Fibroblast of gingiva (primary cell): ENCODE results near the gene SLC9A7.

Experiments
- DNase-seq: peaks from one replicate; pipeline ENCODE4 v3.0.0-alpha.2; 2011; ENCODE audit warnings: low read depth

Gene SLC9A7

GRCh38 chrX:46647251-46647650, 111.7 kb downstream of the SLC9A7 start:
- peak; percentile 35 for DNase-seq

GRCh38 chrX:46645614-46646013, 113.3 kb downstream of the SLC9A7 start:
- DNase-seq, result no peak

DNA sequence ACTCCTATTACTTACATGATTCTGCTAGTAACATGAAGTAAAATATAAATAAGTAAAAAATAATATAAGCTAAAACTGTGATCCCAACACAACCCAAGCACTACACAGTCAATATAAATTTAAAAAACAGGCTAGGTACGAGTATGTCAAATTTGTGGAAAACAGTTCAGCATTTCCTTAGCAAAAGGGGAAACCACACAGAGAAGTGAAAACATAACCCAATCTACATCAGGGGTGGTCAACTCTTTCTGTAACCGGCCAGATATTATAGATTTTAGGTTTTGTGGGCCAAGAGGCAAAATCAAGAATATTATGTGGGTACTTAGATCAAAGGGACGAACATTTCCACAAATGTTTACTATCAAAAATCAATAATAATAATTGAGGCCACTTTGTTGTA, 115.3 kb downstream of the SLC9A7 start:
- no peak for DNase-seq

DNA sequence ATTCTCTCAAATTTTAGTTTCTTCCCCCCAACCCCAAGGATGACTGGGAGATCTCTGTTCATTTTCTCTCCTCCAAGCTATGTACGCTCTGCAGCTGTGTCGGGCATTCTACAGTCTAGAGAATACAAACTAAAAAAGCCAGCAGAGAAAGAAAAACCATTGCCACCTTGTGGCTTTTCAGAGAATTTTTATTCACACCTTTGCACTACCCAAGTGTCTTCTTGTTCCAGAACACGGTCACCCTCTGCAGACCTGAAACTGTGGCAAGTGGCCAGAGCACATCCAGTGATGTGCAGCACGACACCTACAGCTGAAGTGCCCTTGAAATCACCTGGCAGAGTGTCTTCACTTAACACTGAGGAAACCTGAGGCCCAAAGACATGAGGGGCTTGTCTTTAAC, 116.8 kb downstream of the SLC9A7 start:
- DNase-seq, result peak; percentile 19

DNA sequence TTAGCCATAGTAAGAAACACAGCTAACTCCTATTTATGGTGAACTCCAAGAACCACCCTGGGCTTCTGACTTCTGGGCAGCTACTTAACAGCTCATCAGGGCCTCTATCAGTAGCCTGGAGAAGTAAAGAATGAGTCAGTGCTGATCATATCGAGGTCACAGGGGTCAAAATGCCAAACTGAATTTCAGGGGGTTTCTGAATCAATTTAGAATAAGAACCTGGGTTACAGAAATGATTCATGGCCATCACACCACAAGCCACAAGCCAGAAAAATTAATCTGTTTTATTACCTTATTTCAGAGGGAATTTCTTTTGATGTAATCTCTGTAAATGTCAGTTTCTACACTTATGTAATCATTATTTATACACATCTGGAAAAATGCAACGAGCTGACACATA, 121.0 kb downstream of the SLC9A7 start:
- DNase-seq, result no peak

DNA sequence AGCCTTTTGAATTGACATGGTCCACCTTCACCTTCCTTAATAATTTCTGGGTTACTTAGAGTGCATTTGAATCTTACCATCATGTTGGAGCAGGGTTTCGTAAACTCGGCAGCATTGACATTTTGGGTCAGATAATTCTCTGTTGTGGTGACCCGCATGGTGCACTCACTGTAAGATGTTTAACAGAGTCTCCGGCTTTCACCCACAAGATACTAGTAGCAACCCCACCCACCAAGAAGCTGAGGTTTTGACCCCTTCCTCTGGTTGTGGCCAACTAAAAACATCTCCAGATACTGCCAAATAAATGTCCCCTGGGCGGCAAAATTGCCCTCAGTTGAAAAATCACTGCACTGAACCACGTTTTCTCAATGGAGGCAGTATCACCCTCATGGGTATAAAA, 122.7 kb downstream of the SLC9A7 start:
- DNase-seq, result no peak

GRCh38 chrX:46635186-46635585, 123.7 kb downstream of the SLC9A7 start:
- no peak for DNase-seq

GRCh38 chrX:46634577-46634976, 124.3 kb downstream of the SLC9A7 start:
- no peak for DNase-seq

DNA sequence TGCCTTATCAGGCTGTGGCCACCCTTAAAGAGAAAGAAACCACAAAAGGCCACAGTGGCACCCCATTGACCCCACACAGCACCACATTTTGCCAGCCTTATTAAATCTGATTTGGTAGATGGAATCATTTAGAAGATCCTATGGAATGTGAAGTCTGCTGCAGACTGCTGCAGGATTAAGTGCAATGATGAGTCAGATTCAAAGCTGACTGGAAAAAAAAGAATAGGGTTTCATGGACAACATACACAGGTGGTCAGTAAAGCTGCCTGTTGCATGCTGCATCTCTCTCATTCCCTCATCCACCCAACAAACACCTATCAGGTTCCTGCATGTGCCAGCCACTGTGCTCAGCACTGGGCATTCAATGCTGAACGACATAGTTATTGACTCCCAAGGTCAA, 128.8 kb downstream of the SLC9A7 start:
- DNase-seq, result peak; percentile 27

DNA sequence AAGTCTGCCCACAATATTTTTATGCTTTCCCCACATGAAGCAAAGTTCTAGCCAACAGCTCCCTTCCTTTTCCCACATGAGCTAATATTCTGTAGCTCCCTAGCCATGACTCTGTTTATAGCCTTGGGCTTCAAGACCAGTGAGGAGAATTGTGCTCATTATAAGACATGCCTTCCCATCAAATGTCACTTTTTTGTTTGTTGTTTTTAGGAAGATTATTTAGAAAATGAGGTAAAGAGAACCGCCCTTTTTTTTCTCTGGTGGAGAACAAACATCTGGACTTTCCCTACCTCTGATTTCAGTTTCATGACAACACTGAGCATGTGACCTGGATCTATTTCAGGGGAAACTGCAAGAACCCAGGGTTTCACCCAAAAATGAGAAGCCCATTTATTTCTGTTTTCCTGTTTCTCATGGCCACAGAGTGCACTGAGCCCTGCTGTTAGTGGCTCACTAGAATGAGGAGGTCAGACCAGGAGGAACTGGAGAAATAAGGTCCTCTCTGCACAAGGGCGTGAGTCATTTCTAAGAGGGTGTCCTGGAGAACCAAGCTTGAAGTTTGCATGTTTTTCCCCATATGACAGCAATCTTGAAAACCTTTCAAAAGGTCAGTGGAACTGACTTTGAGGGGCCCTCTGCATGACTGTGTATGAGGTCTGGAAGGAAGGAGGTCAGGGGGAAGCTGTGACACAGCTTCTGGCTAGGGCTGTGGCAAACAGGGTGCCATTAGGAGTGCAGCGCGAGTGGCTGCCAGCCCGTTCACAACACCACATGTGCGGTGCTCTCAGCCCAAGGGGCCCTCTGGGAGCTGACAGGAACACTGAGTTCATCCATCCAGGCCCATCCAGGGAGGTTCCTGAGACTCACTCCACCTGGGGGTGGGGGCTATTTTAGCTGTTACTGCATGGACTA, 130.2 kb downstream of the SLC9A7 start:
- DNase-seq, result peak; percentile 79

DNA sequence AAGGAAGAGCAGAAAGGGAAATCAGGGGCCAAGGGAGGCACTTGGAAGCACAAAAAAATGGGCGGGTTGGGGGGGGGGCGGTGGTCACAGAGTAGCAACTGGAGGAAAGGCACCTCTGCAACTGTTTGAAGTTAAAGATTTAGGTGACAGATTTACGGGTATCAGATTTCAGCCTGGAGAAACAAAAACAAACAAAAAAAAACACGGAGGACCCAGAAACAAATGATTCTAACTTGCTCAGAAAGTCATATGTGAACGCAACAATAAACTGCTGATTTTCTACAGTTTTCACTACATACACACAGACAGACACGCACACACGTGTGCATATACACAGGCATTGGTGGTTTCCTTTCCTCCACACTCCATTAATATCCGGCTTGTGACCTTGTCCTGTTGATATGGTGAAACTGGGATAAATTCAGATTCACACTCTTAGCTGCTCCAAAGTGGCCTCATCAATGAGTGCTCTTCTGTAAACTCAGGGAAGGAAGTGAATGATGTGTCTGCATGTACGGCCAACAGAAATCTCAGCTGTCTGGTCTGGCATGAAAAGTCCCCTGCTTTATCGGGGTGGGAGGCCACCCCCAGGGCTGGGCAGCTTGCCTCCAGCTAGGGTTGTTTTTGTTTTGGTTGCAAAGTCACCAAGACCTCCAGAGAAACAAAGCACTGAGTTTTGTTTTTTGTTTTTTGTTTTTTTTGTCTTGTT, 131.1 kb downstream of the SLC9A7 start:
- no peak for DNase-seq

DNA sequence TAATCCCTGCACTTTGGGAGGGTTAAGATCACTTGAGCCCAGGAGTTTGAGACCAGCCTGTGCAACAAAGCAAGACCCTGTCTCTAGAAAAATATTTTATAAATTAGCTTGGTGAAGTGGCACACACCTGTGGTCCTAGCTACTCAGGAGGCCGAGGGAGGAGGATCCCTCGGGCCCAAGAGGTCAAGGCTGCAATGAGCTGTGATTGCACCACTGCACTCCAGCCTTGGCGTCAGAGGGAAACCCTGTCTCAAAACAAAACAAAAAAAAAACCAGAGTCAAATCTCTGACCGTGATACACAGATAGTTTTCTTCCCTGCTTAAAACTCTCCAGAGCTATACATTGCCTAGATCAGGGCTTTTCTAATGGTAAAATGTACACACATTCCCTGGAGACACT, 131.9 kb downstream of the SLC9A7 start:
- DNase-seq, result no peak

DNA sequence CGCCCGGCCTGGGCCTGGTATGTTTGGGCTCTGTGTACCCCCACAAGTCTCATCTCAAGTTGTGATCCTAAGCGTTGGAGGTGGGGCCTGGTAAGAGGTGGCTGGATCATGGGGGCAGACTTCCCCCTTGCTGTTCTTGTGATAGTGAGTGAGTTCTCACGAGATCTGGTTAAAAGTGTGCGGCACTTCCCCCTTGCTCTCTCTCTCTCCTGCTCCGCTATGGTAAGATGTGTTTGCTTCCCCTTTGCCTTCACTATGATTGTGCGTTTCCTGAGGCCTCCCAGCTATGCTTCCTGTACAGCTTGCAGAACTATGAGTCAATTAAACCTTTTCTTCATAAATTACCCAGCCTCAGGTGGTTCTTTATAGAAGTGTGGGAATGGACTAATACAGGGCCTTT, 132.4 kb downstream of the SLC9A7 start:
- no peak for DNase-seq

DNA sequence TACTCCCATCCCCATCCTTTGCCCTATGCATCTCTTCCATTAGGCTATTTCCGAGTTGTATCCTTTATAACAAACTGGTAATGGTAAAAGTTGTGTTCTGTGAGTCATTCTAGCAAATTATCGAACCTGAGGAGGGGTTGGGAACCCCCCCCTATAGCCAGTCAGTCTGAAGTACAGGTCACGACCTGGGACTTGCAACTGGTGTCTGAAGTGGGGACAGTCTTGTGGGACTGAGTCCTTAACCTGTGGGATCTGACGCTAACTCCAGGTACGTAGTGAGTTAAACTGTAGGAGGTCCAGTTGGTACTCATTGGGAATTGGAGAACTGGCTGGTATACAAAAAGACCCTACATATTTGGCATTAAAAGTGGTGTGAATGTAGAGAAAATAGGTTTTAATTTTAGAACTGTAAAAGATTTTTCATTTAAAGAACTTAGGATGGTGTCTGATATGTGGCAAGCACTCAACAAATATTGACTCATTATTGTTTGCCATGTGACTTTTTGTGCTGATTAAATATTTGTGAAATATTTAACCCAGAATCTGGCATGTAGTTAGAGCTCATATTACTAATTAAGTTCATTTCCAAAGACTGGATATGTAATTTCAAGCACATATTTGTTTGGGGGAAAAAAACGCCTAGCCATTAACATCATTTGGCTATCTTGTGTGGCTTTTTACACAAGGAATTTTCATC, 134.7 kb downstream of the SLC9A7 start:
- DNase-seq, result peak; percentile 36

DNA sequence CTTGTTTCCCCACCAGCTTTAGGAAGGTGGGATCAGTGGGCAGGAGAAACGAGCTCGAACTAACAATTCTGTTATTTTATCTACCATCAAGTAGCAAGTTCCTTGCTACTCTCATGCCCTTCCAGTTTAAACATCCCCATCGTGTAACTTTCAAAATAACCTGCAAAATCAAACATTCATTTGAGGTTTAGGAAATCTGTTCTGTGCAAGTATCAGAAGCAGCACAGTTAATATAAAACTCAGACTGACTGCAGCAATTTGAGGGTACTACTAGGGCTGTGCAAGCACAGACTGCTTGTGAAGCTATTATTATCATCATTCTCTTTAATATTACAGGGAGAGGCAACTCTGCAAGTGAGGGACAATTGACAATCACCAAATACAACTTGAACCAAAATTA, 137.3 kb downstream of the SLC9A7 start:
- DNase-seq, result no peak

GRCh38 chrX:46620505-46620904, 138.4 kb downstream of the SLC9A7 start:
- DNase-seq, result no peak

- no peak for DNase-seq
These were observed 140.0 kb downstream of the SLC9A7 start for GRCh38 chrX:46618947-46619346.

- DNase-seq, result no peak
These were observed 141.0 kb downstream of the SLC9A7 start for GRCh38 chrX:46617906-46618305.

GRCh38 chrX:46611658-46612362, 147.1 kb downstream of the SLC9A7 start:
- DNase-seq, result no peak

DNA sequence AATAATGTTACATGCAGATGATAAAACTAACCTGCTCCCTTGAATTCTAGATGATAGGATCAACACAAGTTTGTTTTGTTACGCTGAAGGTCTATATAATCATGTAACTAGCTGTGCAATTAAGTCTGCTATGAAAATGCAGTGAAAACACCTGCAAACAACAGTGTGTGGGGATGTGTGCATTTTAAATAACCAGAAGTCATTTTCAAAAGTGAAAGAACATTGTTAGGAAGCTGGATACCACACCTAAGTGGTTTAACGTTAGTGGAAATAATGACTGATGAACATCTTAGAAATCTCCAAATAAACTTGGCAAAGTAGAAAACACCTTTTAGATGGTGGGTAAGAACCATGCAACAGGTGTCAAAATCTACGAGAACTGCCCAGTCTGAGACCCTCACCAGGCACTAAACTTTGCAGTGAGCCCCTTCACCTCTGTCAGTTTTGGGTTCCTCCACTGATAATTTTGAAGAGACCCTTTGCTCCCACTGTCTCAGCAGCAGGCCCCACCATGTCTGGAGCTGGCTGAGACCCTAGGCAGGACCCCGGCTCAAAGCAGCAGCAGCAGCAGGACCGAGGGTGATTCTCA, 148.8 kb downstream of the SLC9A7 start:
- DNase-seq, result no peak

DNA sequence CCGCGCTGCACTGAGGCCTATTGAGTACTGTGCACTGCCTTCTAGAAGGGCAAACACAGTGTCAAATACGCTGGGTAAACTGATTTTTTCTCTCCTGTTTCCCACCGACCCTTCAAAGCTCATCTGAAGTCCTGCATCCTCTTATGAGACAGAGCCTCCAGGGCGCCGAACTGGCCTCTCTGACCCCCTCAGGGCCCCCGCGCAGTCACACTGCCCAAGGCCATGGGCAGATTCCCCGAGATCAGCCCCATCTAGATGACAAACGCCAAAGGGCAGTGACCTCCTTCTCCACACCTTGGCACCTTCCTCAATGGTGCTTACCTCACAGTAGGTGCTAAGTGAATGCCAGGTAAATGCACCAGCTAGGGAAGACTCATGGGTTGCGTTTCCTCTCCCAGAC, 151.0 kb downstream of the SLC9A7 start:
- no peak for DNase-seq
